Anterior cingulate cortex (tissue), 58 donors: Measurements from ENCODE around the gene WIPF2.

Source experiments
- DNase-seq, 58 donors: peaks; one replicate each; lab custom pipeline; 2025; lab: John Stamatoyannopoulos, UW

The WIPF2 gene, protein sequence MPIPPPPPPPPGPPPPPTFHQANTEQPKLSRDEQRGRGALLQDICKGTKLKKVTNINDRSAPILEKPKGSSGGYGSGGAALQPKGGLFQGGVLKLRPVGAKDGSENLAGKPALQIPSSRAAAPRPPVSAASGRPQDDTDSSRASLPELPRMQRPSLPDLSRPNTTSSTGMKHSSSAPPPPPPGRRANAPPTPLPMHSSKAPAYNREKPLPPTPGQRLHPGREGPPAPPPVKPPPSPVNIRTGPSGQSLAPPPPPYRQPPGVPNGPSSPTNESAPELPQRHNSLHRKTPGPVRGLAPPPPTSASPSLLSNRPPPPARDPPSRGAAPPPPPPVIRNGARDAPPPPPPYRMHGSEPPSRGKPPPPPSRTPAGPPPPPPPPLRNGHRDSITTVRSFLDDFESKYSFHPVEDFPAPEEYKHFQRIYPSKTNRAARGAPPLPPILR

DNA sequence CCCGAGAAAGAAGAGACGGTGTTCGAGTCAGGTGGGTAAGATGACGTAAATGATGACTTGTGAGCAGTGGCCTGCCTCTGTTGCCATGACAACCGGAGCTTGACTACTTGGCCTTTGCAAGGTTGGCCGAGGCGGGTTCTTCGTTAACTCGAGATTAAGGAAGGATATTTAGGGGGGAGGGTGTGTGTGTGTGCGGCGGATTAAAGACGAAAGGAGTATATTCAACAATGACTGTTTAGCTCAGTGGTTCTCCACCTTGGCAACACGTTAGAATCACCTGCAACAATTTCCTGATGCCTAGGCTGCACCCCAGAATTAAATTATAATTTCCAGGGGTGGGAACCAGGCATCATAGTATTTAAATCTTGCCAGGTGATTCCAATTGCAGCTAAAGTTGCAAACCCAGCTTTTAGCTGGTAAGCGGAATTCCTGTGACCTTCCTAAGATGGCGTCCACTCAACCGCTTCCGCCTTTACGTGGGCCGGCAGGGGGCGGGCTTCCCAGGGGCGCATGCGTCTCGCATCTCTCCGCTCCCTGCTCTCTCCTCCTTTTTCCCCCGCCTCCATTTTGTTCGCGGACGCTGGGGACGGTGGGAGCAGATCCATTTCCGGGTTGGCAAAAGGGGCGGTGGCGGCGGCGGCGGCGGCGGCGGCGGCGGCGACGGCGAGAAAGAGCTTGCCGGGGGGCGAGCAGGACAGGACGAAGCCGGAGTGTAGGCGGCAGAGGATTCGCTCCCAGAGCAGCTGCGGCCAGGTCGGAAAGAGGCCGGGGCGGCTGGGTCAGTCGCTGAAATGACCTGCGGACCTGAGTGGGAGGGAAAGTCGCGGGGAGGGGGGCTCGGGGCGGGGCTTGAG lies at the start of gene WIPF2:
Gene WIPF2, plus strand, starts transcription at position 565 of the 854 bp plus-strand sequence. CDS start 37,156 bp downstream, outside the sequence.
- peak; percentile 52 to 96 (median 92) for DNase-seq

DNA sequence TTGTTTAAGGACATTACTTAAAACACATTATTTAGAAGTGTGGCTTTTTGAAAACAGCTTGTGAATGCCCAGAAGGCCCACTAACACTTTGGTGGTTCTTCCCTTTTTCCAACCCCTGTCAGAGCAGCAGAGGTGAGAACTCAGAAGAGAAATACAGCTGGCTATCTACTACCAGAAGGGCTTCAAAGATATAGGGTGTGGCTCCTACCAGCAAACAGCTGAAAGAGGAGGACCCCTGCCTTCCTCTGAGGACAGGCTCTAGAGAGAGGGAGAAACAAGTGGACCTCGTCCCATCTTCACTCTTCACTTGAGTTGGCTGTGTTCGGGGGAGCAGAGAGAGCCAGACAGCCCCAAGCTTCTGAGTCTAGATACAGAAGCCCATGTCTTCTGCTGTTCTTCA lies 48.8 kb upstream of the WIPF2 start:
- no peak for DNase-seq

DNA sequence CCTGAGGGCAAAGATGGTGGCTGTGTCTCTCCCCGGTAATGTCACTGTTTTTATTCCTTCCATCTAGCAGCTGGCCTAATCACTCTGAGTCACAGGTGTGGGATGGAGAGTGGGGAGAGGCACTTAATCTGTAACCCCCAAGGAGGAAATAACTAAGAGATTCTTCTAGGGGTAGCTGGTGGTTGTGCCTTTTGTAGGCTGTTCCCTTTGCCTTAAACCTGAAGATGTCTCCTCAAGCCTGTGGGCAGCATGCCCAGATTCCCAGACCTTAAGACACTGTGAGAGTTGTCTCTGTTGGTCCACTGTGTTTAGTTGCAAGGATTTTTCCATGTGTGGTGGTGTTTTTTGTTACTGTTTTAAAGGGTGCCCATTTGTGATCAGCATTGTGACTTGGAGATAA lies 47.4 kb upstream of the WIPF2 start:
- DNase-seq, result no peak

DNA sequence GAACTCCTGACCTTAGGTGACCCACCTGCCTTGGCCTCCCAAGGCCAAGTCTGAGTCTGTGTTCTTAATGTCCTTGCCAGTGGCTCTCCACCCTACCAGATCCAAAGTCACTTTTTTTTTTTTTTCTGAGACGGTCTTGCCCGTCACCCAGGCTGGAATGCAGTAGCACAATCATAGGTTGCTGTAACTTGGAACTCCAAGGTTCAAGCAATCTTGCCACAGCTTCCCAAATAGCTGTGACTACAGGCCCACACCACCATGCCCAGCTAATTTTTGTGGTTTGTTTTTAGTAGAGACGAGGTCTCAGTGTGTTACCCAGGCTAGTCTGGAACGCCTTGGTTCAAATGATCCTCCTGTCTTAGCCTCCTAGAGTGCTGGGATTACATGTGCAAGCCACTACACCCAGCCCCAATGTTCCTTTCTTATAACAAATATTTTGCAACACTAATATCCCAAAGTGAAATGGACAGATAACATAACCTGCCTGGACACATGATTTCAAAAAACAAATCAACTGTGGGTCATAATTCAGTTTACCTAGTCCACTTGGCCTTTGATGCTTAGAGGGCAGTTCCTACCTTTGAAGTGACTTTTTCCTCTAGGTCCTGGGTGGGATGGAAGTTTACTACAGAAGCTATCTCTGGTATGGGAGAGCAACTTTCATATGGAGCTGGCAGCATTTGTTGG lies 45.9 kb upstream of the WIPF2 start:
- no peak for DNase-seq

DNA sequence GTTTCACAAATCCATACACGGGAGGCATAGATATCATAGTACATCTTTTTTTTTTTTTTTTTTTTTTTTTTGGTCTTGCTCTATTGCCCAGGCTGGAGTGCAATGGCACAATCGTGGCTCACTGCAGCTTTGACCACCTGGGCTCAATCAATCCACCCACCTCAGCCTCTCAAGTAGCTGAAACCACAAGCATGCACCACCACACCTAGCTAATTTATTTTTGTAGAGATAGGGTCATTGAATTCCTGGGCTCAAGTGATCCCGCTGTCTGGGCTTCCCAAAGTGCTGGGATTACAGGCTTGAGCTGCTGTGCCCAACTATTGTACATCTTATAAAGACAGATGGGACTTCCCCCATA lies 45.3 kb upstream of the WIPF2 start:
- no peak for DNase-seq

DNA sequence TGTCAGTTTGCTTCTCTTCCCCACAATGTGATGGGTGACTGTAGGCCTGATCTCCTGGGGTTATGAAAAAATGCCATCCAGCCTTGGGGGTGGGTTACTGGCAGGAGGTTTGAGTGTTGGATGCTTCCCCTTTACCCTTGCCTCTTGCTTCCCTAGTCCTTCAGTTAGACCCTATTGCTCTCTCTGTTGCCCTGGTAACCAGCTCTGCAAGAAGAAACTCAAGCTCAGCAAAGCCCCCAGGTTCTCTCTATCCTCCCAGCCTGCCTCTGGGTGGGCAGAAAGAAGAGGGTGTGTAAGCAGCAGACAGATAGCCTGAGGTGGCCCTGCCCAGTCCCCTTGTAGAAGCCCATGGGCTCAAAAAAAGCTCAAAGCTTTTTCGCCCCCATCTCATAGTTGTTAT lies 44.6 kb upstream of the WIPF2 start:
- no peak for DNase-seq

DNA sequence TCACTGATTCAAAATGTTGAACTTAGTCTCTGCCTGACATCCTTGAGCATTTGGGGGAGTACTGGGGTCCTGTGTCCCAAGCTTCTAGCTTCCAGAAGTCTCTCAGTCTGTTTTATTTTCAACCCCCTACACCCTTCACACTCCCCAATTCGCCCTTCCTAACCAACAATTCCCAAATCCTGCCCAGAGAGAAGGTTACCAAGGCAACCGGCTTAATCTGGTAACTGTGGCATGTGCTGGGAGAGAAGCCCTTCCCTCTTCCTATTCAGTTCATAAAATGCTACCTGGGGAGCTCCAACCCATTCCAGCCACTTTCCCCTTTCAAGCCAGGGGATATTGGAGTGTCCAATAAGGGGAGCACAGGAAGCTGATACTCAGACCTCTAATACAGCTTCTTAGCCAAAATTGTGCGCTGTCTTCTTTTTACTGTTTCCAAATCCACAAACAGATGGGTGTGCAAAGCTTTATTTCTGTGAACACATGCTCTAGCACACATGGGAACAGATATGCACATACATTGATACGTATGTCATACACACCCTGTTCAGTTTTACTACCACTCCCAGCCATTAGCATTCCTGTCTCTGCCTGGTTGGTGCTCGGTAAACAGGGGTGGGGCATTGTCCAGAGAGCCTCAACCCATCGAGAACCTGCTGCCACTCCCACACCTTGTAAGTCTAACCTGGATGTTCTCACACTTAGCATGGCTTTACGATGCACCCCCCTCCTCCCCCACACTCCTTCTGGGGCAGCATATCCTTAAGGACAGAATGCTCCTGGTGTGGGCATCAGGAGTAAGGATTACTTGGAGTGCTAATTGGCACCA lies 43.0 kb upstream of the WIPF2 start:
- peak in 2 of 58 donors; percentile 8 to 17 for DNase-seq

DNA sequence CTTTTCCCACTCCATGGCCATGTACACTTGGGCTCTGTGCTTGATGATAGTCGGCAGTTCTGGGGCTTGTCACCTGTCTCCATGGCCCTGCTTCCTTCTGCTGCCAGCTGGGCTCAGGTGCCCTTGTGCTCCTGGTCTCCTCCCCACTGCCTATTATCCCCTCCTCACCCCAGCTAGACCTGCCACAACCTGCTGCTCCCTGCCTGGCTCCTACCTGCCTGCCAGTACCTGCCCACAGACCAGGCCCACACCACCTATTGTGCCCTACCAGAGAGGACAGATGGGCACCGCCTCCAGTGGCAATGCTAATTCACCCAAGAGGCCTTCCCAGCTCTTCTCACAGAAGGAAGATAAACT lies 42.4 kb upstream of the WIPF2 start:
- no peak for DNase-seq

DNA sequence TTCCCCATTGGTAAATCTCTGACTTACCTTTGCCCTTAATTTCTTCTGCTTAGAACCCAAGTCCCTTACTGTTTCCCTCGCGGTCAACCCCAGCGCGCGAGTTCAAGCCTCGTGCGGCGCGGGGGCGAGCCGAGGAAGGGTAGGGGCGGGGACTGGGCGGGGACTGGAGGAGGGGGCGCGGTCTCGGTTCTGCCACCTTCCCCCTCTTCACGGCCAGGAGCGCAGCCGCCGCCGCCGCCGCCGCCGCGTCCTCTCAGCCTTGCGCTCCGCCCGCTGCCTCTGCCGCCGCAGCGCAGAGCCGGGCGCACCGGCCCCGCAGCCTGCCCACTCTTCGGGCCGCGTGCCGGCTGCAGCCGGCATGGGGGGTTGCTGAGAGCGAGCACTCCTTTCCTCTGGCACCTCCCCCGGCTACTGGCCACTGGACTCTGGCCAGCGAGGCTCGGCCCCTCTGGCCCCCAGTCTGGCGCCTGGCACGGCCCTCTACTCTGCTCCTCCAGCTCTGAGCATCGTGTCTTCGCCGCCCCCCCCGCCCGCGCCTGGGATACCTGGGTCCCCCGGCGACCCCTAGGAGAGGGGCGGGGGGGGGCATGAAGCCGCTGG lies 41.7 kb upstream of the WIPF2 start, which contains the start of gene RAPGEFL1:
Gene RAPGEFL1, plus strand, starts transcription at position 196 of the 600 bp plus-strand sequence. Its CDS starts 392 bp downstream, at position 588.
- peak in 46 of 58 donors; percentile 13 to 82 (median 46) for DNase-seq

DNA sequence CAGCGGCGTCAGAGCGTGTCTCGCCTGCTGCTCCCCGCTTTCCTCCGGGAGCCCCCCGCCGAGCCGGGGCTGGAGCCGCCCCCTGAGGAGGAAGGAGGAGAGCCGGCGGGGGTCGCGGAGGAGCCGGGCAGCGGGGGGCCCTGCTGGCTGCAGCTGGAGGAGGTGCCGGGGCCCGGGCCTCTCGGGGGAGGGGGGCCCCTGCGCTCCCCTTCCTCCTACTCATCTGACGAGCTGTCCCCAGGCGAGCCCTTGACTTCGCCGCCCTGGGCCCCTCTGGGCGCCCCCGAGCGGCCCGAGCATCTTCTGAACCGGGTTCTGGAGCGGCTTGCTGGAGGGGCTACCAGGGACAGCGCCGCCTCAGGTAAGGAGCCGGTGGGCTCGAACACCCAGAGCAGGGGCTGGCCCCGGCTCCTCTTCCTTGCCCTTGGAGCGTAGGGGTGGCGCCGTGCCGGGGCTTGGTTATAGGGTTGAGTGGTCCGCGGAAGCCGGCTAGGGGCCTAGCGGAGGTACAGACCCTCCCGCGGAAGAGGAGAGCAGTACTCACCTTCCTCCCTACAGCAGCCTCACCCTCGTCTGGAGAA lies 41.0 kb upstream of the WIPF2 start:
- peak in 1 of 58 donors; percentile 17 for DNase-seq

DNA sequence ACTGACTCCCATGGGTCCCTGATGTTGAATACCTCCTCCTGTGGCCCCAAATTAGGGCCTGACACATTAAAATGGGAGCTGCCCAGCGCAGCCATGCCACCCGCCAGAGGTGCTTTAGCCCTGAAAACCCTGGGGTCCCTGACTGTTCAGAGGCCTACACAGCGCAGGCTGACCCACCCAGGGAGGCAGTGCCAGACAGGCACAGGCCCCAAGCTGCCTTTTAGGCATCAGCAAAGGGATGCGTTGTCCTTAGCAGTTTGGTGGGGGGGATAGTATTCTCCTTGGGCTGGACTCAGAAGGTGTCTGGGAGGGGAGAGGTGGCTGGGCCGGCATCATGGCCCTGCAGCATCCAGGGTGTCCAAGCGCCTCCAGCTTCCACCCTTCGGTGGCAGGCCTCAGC lies 40.4 kb upstream of the WIPF2 start:
- no peak for DNase-seq

DNA sequence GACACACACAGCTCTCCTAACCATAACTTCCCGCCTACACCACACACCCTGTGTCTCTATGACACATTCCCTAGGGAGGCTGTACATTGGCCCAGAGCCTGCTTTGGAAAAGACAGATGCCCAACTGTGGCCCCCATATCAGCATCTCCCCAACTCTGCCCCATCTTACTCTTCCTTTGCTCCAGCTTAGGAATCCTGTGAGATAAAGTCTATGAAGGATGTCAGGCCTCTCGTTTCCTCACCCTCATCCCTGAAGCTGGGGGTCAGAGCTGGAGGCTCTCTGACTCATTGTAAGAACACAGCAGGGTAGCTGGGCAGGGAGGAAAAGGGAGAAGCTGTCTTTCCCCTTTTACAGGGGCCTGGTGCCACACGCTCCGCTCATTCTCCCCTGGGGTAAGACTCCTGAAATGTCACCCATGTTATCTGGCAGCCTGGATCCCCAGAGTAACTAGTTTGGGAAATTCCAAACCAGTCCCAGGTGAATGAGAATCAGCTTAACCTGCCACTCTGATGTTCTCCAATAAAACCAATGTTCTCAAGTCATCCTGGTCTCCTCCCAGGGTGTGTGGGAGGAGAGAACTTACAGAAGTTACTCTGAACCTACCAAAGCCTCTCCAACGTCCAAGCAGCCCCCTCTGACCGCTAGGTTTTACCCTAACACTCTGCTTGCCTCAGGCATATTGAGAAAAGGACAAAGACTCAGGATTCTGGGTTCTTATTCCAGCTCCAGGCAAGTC lies 39.0 kb upstream of the WIPF2 start:
- no peak for DNase-seq

DNA sequence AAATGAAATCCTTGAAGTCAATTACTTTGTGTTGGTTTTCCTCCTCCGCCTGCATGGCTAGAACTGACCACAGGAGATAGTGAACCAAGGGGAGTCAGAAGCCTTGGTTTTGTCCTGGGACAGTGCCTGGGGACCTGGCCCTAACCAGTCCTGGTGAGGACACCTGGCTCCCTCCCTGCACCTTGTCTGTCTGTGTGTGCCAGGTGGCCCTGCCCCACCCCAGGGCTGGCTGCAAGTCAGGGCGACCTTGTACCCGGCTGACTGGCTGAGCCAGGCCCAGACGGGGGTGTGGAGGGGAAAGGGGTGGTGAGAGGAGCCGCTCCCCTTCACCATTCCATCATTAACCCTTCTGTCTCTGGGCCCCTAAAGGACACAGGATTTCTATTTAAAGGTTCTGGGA lies 38.4 kb upstream of the WIPF2 start:
- DNase-seq, result no peak

DNA sequence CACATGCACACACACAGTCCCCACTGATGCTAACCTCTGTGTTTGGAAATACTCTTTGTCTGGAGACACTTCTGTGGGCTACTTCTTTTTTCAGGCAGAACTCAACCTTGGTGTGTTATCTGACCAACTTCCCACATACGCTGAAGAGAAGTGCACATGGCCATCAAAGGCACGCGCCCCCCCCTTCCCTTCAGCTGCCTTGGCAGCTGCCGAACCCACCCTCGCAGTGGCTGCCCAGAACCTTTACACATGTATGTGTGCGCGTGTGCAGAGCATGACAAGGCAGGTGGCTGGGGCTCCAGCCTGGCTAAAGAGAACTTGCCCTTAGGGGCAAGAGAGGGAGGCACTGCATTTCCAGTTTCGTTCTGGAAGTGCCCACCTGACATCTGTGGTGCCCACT lies 37.9 kb upstream of the WIPF2 start:
- DNase-seq, result no peak

DNA sequence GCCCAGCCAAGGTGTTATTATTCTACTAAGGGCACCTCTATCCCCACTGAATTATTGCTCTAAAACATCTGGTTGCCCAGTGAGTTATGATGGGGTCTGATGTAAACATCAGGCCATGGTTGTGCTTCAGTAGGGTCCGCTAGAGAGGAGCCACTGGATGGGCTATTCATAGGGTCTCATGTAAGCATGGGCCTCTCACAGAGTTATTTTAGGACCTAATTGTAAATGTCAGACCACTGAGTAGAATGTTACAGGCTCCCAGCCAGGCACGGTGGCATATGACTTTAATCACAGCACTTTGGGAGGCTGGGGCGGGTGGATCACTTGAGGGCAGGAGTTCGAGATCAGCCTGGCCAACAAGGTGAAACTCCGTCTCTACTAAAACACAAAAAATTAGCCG lies 36.5 kb upstream of the WIPF2 start:
- DNase-seq, result no peak

DNA sequence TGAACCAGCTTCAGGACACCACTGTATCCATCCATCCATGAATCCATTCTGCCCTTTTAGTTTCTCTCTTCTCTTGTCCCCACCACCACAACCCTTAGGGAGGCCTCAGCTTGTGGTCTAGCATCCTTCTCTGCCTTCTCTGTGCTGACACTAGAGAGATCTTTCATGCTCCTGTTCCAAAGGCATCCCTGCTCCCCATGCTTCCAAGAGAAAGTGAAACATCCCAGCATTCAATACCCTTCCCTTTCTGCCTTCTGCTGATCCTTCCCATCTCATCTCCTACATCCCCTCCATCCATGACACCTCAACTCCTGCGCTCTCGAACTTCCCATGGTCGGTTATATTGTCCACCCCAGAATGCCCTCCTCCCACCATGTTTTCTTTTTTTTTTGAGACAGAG lies 31.9 kb upstream of the WIPF2 start:
- no peak for DNase-seq

DNA sequence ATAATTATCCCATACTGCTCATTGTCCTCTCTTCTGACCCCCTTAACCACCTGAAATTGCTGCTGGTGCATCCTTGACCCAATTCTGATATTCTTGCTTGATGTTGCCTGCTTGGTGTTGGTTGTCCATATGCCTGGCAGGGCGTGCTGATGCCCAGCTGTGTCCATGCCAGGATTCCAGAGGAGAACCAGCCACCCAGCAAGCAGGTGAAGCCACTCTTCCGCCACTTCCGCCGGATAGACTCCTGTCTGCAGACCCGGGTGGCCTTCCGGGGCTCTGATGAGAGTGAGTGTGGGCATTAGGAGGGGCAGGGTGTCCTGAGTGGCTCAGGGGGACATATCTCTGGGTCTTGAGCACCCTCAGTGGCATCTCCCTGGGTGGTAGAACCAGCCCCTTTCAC lies 30.4 kb upstream of the WIPF2 start:
- no peak for DNase-seq

DNA sequence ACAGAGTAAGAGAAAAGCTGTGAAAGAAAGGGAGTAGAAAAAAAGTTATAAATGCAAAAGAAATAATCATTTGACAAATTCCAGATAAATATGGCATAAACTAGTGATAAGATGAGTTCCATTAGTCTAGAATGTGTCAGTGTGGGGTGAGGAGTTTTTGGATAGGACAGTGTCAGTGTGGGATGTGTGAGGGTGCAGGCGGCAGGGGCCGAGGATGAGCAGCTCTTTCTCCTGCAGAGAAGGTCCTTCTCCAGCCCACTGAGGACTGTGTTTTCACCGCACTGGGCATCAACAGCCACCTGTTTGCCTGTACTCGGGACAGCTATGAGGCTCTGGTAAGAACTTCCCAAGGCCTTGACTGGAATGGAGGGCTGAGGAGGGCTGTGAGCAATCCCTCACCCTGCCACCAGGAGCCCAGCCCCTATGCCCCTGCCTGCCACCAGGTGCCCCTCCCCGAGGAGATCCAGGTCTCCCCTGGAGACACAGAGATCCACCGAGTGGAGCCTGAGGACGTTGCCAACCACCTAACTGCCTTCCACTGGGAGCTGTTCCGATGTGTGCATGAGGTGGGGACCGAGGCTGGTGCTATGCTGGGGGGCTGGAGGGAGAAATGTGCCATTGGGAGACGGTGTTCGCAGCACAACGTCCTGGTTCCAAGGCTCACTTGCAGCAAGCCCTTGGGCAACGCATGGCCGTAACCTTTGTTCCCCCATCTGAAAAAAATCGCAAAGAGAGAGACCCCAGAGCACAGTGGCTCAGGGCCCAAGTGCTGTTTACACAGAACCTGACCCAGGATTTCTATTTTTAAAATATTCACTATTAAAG lies 28.7 kb upstream of the WIPF2 start:
- DNase-seq, result peak in 1 of 58 donors; percentile 17
